C4-2B (cell line): ENCODE data around the gene ERP44.

Source experiments
- CTCF ChIP-seq: fragments of 450-650 bp; conservative IDR thresholded peaks from 2 replicates; pipeline ENCODE4 v1.5.1; 2017; ENCODE audit warnings: mild to moderate bottlenecking
- ZFX ChIP-seq: fragments of 450-650 bp; IDR thresholded peaks from 2 replicates; pipeline ENCODE4 v1.6.1; 2017

DNA sequence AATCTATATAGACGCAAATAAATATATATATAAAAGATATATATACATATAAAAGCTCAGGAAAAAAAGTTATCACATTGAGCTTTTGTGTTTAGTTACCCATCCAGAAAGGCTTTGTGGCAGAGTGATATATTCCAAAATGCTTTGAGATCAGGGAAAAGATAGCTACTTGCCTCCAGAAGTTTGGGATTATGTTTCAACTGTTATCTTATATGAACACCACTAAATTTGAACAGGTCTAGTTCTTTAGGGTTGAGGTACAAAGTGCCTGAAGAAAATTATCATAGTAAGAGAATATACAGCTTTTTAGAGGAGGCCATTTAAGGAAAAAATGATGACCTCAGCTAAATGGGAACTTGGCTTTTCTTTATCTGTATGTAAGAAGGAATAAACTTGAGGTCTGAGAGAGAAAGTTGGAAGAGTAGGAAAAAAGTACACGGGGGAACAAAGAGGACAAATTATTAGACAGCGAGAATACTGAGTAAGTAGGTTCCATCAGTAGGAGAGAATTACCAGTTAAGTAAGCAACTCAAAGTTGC is 2.4 kb downstream of the ERP44 start:
- TF ChIP-seq CTCF: no peak
- TF ChIP-seq ZFX: no peak
